22Rv1 (cell line): ENCODE measurements around the gene RNF11.

Experiments
- H3K27ac ChIP-seq: fragments of 450-650 bp; 2 replicates; pipeline ENCODE4 v1.5.1; 2017
- ZFX ChIP-seq: fragments of 450-650 bp; IDR thresholded peaks from 2 replicates; pipeline ENCODE4 v1.6.1; 2017; ENCODE audit warnings: antibody characterized with exemption, borderline replicate concordance
- TF ChIP-seq, protein P1 (sequence below): fragments of 450-650 bp; IDR thresholded peaks from 2 replicates; pipeline ENCODE4 v1.5.1; 2017; ENCODE audit warnings: mild to moderate bottlenecking

RNF11 gene

DNA sequence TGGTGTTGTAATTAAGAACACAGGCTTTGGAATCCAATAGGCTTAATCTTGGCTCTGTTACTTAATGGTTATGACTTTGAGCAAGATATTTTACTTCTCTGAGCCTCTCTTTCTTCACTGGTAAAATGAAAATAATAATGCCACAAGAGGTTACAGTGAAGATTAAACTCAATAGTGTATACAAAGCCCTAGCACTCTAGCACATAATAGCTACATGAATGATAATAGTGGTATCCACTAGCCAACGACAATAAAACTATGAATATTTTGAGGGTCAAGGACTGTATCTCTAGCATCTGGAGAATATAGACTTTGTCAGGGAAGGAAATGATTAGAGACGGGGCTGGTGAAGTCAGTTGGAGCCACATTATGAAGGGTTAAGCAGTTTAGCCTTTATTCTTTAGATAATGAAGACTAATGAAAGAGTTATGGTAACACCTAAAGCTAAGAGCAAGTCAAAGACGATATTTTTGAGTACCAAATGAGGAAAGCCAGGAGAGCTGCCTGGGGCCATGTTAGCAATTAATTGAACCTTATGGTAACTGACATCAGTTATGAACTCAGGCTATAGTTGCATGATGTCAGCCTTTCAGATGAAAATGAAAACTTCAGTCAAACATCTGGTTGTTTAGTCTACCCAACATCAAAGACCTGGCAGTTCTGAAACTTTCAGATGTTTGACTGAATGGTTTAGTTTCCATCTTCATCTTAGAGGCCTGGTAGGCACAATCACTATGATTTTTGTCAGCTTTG lies 32.8 kb upstream of the RNF11 start:
- H3K27ac ChIP-seq = no peak overlapping the region

GRCh38 chr1:51203874-51204245 lies 32.2 kb upstream of the RNF11 start:
- H3K27ac ChIP-seq = no peak overlapping the region
- TF ChIP-seq, protein P1, sequence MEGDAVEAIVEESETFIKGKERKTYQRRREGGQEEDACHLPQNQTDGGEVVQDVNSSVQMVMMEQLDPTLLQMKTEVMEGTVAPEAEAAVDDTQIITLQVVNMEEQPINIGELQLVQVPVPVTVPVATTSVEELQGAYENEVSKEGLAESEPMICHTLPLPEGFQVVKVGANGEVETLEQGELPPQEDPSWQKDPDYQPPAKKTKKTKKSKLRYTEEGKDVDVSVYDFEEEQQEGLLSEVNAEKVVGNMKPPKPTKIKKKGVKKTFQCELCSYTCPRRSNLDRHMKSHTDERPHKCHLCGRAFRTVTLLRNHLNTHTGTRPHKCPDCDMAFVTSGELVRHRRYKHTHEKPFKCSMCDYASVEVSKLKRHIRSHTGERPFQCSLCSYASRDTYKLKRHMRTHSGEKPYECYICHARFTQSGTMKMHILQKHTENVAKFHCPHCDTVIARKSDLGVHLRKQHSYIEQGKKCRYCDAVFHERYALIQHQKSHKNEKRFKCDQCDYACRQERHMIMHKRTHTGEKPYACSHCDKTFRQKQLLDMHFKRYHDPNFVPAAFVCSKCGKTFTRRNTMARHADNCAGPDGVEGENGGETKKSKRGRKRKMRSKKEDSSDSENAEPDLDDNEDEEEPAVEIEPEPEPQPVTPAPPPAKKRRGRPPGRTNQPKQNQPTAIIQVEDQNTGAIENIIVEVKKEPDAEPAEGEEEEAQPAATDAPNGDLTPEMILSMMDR = no peak
- no peak for TF ChIP-seq ZFX

More for the DNA sequence above, 32.8 kb upstream of the RNF11 start:
- TF ChIP-seq, protein P1 = no peak
- TF ChIP-seq ZFX = no peak

DNA sequence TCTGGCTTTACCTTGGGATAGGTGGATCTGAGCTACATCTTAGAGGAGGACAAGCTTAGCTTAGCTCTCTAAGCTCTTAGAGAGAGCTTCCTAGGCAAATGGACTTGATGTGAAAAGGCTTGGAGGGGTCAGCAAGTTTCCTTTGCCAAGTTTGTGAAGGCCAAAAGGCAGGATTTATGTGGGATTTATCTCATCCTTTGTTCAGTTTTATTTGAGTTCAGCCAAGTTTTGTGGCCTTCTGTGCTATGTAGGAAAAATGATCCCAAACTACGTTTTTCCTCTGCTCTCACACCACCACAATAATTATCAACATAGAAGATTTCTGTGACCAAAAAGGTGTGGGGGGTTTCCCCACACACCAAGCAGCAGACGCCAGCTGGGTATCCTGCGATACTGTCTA lies 26.0 kb upstream of the RNF11 start:
- no peak overlapping the region for H3K27ac ChIP-seq
- TF ChIP-seq, protein P1 = no peak
- TF ChIP-seq ZFX = no peak

- TF ChIP-seq, protein P1 = no peak
- no peak for TF ChIP-seq ZFX
Observed at GRCh38 chr1:51210676-51211075, 25.4 kb upstream of the RNF11 start.

DNA sequence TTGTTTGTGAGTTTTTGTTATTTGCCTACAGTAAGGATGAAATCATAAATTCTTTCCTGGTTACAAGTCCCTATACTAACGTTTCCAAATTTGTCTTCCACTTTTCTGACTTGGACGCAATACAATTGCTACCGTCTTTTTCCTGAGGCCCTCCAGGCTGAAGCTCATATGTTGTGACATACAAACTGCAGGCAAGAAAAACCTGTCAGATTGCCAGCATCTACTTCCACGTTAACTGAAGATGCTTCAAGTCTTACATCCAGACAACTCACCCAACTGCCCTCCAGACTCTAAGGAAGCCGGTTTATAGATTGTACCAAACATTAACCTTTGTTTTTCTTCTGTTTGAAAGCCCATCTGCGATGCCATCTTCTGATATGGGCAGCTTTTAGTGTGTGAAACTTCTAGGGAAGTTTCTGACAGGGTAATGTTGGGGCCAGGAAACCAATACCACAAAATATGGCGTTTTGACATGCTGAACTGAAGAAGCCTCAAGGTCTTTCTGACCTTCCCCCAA lies 21.4 kb upstream of the RNF11 start:
- TF ChIP-seq ZFX = no peak
- no peak overlapping the region for H3K27ac ChIP-seq

More at GRCh38 chr1:51210676-51211075, 25.4 kb upstream of the RNF11 start:
- no peak overlapping the region for H3K27ac ChIP-seq

DNA sequence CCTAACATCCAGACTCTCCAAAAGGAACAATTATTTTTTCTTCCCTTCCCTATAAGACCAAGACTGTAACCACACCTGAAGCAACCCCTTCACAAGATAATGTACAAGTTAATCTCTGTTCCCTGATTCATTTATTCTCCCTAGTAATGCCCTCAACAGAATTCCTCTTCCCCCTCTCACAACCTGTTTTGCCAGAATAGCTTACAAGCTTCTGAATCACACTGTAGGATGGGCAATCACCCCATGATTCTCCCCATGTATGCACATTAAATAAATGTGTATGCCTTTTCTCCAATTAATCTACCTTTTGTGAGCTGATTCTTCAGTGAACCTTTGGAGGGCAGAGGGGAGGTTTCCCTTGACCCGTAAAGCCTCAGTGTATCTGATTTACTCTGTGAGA lies 20.9 kb upstream of the RNF11 start:
- no peak for TF ChIP-seq ZFX
- TF ChIP-seq, protein P1 = no peak
- H3K27ac ChIP-seq = no peak overlapping the region

DNA sequence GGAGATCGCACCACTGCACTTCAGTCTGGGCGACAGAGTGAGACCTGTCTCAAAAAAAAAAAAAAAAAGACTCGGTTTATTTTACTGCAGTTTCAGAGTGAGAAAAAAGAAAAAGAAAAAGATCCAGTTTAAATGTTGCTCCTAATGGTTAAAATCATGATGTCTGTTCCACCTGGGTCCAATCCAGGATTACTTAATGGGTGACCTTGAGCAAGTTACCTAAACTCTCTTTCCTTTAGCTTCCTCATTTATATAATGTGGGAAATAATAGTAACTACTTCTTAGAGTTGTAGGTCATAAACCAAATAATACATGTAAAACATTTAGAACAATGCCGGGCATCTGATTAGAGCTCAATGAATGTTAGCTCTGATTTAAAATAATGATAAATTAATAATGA lies 19.4 kb upstream of the RNF11 start:
- TF ChIP-seq, protein P1 = no peak
- TF ChIP-seq ZFX = no peak

GRCh38 chr1:51217101-51217500 lies 19.0 kb upstream of the RNF11 start:
- no peak for TF ChIP-seq ZFX
- TF ChIP-seq, protein P1 = no peak
- H3K27ac ChIP-seq = no peak overlapping the region

More for the DNA sequence above, 19.4 kb upstream of the RNF11 start:
- H3K27ac ChIP-seq = no peak overlapping the region
